ENCODE results near the gene TBX19. TPM values are rescaled to one million over a fixed set of nuclear protein-coding genes. Genes with fewer than 3 reads are reported as not detected.

The TBX19 gene
- total and polyA plus RNA-seq, 10 of the 15 experiments (the other 5 are each of a cell fraction or from before 2014, with no cell fraction given): 0.13 to 6.9 (median 1.2) TPM

- Histone ChIP-seq H3K4me2 (ENCODE audit: control insufficient read depth, insufficient read depth) (no peak overlapping the region), H4K20me1 (ENCODE audit: control insufficient read depth, insufficient read depth) (no peaks in the 10 kb centered on the region), H3K9ac (ENCODE audit: control insufficient read depth, insufficient read depth, low read length) (no peak overlapping the region), H3K27me3 (replicated peaks in 1 of 2; ENCODE audit: control insufficient read depth in 2 of 2, insufficient read depth in 2 of 2, low read length in 1 of 2) (no peaks in the 10 kb centered on the region), H2AFZ (ENCODE audit: control insufficient read depth, low read depth, low read length) (no peak overlapping the region), H3K27ac (ENCODE audit: control insufficient read depth, insufficient read depth) (no peak overlapping the region), H3K9me3 (replicated peaks; ENCODE audit: control insufficient read depth, insufficient read depth, low read length) (no peaks in the 10 kb centered on the region; the same call in 2 of the 3 replicates), H3K4me1 (ENCODE audit: control insufficient read depth, insufficient read depth, low read length) (peaks cover 10% of the 10 kb centered on the region), H3K79me2 (ENCODE audit: control insufficient read depth, insufficient read depth, low read length) (no peaks in the 10 kb centered on the region), H3K4me3 (no peak overlapping the region), H3K36me3 (ENCODE audit: control insufficient read depth in 2 of 2, insufficient read depth in 2 of 2, low read length in 1 of 2) (no peaks in the 10 kb centered on the region)
- CTCF ChIA-PET: interaction anchor here (7.7 kb wide), 1 partner anchor 101 kb away, joined by 283 read pairs; no protein-coding TSS in a partner anchor
- WGBS (ENCODE audit: insufficient coverage, insufficient replicate concordance, low lambda C conversion rate, missing lambda C conversion rate): 51% methylated on average over 13 of the region's 13 CpGs
- SMC1A ChIA-PET (ENCODE audit: uncharacterized antibody, unreplicated experiment): interaction anchor here (0.7 to 7.8 kb wide), 2 partner anchors 101 to 235 kb away, joined by 3 to 239 read pairs; no protein-coding TSS in a partner anchor
- no peak for TF ChIP-seq MYC (IDR thresholded peaks at IDR 0.05; ENCODE audit: insufficient read depth, insufficient read length, insufficient replicate concordance, low read length, severe bottlenecking)
- no peak for TF ChIP-seq BMI1 (IDR thresholded peaks at IDR 0.05; ENCODE audit: borderline replicate concordance)
- no peak for TF ChIP-seq DPF2 (IDR thresholded peaks at IDR 0.05)
- TF ChIP-seq MTA2 (IDR thresholded peaks at IDR 0.05; ENCODE audit: low read depth): no peak
- TF ChIP-seq ELK1 (IDR thresholded peaks at IDR 0.05; ENCODE audit: low read depth, low read length): no peak
- no peak for TF ChIP-seq IRF5 (IDR thresholded peaks at IDR 0.05; ENCODE audit: borderline replicate concordance)
- no peak for TF ChIP-seq NR2F1 (conservative IDR thresholded peaks at IDR 0.05)
- TF ChIP-seq RUNX3 (IDR thresholded peaks at IDR 0.05; ENCODE audit: low read length): no peak
- TF ChIP-seq, protein P1, sequence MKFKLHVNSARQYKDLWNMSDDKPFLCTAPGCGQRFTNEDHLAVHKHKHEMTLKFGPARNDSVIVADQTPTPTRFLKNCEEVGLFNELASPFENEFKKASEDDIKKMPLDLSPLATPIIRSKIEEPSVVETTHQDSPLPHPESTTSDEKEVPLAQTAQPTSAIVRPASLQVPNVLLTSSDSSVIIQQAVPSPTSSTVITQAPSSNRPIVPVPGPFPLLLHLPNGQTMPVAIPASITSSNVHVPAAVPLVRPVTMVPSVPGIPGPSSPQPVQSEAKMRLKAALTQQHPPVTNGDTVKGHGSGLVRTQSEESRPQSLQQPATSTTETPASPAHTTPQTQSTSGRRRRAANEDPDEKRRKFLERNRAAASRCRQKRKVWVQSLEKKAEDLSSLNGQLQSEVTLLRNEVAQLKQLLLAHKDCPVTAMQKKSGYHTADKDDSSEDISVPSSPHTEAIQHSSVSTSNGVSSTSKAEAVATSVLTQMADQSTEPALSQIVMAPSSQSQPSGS (IDR thresholded peaks at IDR 0.05; ENCODE audit: low read length): no peak
- no peak for TF ChIP-seq ZNF217 (IDR thresholded peaks at IDR 0.05)
- no peak for TF ChIP-seq YY1 (IDR thresholded peaks at IDR 0.05; ENCODE audit: low read depth, low read length)
- TF ChIP-seq JUND (IDR thresholded peaks at IDR 0.05; ENCODE audit: low read depth, low read length): no peak
- TF ChIP-seq NFYB (IDR thresholded peaks at IDR 0.05; ENCODE audit: insufficient read depth, low read depth, low read length): no peak
- no peak for TF ChIP-seq EZH2 (IDR thresholded peaks at IDR 0.05; ENCODE audit: borderline replicate concordance, control insufficient read depth, low read depth, low read length)
- TF ChIP-seq POU2F2 (IDR thresholded peaks at IDR 0.05; ENCODE audit: borderline replicate concordance, low read depth, low read length): no peak
- TF ChIP-seq POLR2AphosphoS5 (IDR thresholded peaks at IDR 0.05; ENCODE audit: low read length): no peak
- TF ChIP-seq ZNF274 (IDR thresholded peaks at IDR 0.05; ENCODE audit: insufficient read depth, insufficient read length): no peak
- TF ChIP-seq ZNF207 (IDR thresholded peaks at IDR 0.05; ENCODE audit: borderline replicate concordance): no peak
- TF ChIP-seq MEF2B (IDR thresholded peaks at IDR 0.05; ENCODE audit: partially characterized antibody, poor library complexity, severe bottlenecking): no peak
- TF ChIP-seq BRCA1 (IDR thresholded peaks at IDR 0.05; ENCODE audit: low read depth, low read length): no peak
- FAIRE-seq (no peak), DNase-seq (ENCODE audit: low read depth, low spot score) (no peak), ATAC-seq (no peak)
- BruUV-seq (replicated peaks): no TSS peak
- in situ Hi-C loops (cut with MboI) (no loop called here), intact Hi-C loops (cut with micrococcal nuclease; ENCODE audit: unreplicated experiment) (no loop called here)
- RAD21 ChIA-PET (ENCODE audit: unreplicated experiment): no interaction called here
- POLR2A ChIA-PET: no interaction called here
Measured at GRCh38 chr1:168338589-168339503, 58.2 kb downstream of the TBX19 start.
